GM19025 (cell line): ENCODE results near the gene CPED1.

Source experiments
- ATAC-seq: cut with Tn5 transposase; IDR thresholded peaks from one replicate; pipeline ENCODE4 v1.9.1; 2021; ENCODE audit warnings: mild to moderate bottlenecking, low read depth, moderate library complexity; ENCODE audit not compliant: unreplicated experiment

Gene CPED1

DNA sequence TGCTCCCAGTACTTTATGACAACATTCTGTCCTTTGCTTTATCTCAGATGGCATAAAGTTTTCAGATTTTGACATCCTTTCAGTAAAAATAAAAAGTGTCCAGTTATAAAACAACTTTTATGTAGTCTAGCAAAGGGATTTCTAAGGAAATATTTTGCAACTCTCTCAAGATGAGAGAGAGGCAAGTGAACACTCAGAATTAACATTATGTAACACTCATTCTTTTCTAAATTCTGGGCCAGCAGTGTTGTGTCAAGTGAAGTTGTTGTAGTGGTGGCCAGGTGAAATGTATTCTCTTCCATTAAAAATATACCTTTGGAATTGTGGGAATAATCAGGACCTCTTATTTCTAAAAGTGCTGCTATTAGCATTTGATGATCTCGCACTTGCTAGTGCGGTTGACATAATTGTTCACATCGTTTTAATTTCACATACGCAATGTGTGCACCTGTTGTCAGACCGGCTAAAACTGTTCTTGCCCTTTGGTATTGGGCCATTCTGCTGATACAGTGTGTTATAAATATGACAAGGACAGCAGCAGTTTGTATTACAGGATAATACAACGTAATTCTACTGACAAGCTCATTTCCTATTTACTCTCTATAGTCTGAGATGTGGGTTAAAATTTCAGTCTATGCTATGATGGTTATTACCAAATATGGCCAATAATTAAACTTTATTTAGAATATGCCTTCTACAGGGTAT, 23.8 kb downstream of the CPED1 start:
- ATAC-seq, result no peak

GRCh38 chr7:121012919-121013318, 24.4 kb downstream of the CPED1 start:
- no peak for ATAC-seq

- ATAC-seq, result no peak
Observed at GRCh38 chr7:121015560-121015959, 27.0 kb downstream of the CPED1 start.

- ATAC-seq, result no peak
Observed at GRCh38 chr7:121016966-121017365, 28.5 kb downstream of the CPED1 start.

DNA sequence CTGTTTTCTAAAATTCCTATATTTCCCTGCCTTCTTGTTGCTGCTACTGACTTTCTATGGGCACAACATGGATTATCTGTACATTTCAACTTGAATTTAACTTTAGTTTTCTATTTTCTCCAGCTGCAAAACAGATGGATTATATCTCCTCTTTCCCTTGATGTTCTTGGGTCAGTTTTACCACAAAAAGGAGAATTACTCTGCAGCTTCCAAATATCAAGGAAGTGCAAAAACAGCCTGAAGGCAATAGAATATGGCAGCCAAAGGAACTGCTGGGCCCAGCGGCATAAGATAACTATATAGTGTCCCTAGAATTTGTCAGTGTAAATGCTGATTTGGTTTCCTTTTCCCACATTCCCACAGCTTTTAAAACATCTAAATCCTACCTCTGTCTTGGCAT, 29.1 kb downstream of the CPED1 start:
- no peak for ATAC-seq

DNA sequence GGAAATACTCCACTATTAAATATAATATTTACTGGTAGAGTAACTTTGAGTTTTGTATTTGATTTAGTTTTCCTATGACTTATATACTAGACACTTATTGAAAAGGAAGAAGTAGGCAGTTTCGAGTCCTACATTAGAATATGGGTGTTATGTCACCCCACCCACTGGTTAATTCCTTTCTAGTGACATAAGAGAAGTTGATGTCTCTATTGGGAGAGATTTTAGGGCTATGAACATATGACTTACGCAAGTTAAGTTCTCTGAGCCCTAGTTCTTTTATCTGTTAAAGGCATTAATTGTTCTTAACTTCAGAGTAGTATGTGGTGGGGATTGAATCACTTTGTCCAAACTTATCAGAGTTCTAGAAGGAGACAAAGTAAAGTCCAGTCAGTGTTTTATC, 30.5 kb downstream of the CPED1 start:
- no peak for ATAC-seq

DNA sequence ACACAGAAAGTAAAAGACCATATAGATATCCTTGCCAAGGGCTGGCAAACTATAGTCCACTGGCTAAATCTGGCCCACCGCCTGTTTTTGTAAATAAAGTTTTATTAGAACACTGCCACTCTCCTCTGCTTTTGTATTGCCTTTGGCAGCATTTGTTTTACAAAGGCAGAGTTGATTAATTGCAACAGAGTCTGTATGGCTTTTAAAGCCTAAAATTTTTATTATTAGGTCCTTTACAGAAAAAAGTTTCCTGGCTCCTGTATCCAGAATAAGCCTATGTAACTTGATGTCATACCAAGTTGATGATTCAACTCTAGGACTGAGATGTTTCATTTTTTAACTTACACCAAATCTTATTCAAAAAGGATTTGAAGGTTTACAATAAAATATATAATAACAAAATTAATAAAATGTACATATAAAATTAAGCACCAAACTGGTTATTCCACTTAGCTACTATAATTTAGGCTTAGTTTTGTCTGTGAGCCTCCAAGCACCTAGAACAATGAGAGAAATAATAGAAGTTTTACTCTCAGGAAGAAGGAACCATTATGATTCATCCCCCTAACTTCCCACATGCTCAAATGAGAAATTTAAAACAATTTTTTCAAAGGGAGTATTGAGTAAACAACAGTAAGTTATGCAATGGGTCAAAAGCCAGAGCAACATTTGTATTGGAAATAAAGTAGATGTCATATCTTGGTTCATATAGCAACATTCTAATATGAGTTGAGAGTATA, 31.9 kb downstream of the CPED1 start:
- no peak for ATAC-seq

DNA sequence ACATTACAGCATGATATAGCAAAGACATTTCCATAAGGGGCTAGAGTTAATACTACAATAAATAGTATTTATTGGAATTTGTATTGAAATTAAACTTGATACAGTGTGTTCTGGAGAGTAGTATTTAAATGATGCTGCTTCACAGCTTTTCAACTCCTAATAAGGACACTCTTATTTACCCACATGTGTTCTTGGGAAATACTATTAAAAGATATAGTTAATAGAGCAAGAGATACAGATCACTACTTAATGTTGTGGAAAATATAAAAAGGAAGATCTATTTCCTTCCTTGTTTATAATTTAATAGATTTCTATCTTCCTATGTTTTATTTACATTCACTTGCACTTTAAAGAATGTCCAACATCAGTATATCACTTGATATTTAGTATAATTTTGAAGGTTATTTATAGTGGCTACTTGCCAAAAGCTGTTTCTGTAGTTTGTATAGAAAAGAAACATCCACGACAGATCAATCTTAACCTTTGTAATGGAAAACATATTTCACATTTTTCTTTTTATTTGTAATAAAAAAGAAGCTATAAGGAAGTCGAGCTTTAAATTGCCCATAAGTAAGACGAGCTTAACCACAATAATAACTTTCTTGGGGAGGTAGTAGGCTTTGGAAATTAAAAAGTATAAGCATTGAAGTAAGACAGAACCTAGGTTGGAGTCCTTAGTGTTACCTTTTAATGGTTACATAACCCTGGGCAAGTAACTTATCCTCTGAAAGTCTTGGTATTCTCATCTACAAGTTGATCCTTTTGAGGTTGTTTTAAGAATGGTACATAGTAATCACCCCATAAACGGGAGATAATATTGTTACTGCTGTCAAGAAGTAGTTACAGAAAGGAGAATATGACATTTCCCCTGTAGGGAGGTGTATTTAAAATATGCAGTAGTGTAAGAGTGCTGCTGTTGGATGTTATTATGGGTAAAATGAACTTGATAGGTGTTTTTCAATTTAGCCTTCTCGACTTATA, 32.8 kb downstream of the CPED1 start:
- no peak for ATAC-seq

GRCh38 chr7:121023194-121023593, 34.7 kb downstream of the CPED1 start:
- ATAC-seq, result no peak

DNA sequence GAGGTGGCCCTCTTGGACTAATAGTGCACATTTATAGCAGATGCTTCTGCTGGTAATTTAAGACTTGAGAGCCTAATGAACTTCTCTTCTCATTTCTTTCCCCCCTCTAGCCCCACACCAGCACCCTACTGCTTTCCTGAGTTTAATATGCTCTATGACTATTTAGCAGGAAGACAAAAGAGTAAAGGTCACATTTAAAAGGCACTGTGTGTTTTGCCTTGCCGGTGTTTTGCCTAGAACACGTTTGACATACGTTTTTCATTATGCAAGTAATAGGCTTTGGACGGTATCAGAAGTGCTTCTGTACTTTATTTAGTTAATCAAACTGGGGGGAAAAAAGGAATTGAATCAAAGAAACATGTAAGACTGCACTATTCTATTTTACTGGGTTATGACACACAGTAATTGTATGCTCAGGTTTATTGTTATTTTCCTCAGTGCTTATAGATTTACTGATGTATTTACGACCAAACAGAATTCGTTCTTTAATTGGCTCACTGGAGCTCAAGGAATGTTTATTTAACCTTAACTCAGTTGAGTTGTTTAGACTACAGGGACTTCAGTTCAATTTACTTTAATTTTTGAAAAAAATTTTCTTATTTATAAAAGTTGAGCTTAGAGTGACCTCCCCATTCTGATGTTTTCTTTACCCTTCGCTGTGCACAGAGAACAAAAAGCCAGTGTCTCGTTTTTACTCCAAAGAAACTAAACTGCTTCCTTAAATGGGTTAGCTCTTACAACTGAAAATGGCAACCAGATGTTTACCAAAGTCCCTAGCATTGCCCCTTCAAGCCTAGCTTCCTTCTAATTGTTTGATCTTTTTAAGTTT, 35.4 kb downstream of the CPED1 start:
- ATAC-seq, result no peak

DNA sequence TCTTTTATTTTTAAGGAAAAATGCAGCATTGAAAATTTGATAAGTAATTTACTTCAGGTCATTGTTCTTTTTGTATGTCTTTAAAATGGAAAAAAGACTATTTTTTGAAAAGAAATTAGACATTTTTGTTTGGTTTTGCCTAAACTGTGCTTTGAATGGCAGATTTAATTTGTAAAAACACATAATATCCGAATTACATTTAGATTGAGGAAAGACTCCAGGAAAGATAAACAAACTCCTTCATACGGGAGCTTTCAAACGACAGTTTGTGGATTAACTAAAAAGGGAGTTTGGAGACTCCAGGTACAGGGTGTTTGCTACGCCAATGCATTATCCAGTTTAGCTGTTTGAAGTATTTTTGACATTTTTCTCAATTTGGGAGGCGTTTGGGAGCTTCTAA, 36.1 kb downstream of the CPED1 start:
- no peak for ATAC-seq

- ATAC-seq, result no peak
Observed at GRCh38 chr7:121026159-121026558, 37.6 kb downstream of the CPED1 start.

- no peak for ATAC-seq
Observed at GRCh38 chr7:121026577-121027111, 38.1 kb downstream of the CPED1 start.

DNA sequence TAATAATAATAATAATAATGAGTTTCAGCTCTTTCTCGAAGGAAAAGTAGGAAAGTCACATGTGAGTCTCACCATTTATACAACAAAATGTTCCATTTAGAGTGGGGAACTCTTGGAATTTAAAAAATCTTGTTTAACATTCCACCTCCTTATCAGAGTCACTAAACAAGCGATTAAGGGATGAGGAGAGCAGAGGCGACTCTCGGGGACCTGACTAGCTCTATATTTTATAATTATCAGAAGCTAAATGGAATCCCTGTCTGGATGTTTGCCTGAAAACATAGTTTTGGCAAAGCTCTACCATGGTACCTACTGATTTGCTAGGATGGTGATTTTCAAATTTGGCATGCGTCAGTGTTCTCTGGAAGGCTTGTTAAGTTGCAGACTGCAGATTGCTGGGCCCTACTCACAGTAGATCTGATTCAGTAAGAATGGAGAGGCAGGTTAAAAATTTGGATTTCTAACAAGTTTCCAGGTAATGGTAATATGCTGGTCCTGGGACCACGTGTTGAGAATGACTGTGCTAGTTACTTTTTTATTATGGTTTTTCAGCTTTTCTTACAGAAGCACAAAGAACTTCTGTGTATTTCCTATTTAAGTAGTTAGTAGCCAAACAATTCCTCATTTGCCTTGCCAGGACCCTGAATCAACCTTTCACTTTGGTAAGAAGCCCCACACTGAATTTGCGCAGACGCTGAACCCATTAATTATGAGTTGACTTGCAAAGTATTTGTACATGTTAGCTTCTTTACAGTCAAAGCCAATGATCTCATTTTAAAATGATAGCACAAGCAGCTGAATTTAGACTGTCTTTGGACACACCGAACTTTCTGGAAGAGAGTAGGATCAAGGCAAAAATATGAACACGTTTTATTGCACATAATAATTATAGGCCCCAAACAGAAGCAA, 39.5 kb downstream of the CPED1 start:
- ATAC-seq, result no peak

GRCh38 chr7:121029302-121029701, 40.8 kb downstream of the CPED1 start:
- no peak for ATAC-seq

- no peak for ATAC-seq
Observed at GRCh38 chr7:121030308-121030707, 41.8 kb downstream of the CPED1 start.

GRCh38 chr7:121032645-121033460, 44.3 kb downstream of the CPED1 start:
- no peak for ATAC-seq

DNA sequence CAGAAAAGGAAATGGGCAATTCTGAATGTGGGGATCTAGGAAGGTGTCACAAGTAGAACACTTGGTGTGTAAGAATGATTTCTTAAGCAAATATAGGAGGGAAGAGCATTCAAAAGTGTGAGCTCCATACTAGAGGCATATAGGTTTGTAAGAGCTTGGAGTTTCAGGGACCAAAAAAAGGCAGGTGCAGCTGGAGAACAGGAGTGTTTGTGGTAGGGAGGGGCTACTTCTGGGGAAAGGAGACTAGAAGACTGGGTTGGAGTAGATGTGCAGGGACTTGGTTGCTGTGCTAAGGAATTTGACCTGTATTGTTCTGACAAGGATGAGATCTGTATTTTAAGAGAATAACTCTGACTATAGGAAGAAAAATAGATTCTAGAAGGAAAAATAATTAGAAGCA, 46.4 kb downstream of the CPED1 start:
- ATAC-seq, result no peak
